SK-N-SH treated with all-trans-retinoic acid at 6 μM for 48 hours (cell line): ENCODE data around the gene CHAF1B.

Experiments
- ARNTL ChIP-seq: fragments of 450-650 bp; formaldehyde crosslinking; IDR thresholded peaks from 2 replicates; pipeline ENCODE4 v1.5.0; 2020; ENCODE audit warnings: low read depth, mild to moderate bottlenecking, moderate library complexity, borderline replicate concordance
- CSRNP3 ChIP-seq: fragments of 250-450 bp; sonication (Bioruptor Pico); IDR thresholded peaks from 2 replicates; pipeline ENCODE4 v1.5.1; 2021; ENCODE audit warnings: mild to moderate bottlenecking, moderate library complexity
- POU6F1 ChIP-seq: fragments of 250-450 bp; sonication (Bioruptor Pico); IDR thresholded peaks from 2 replicates; pipeline ENCODE4 v1.8.0; 2021; ENCODE audit warnings: low read depth, mild to moderate bottlenecking, moderate library complexity, borderline replicate concordance
- RARB ChIP-seq: fragments of 250-450 bp; sonication (Bioruptor Pico); IDR thresholded peaks from 2 replicates; pipeline ENCODE4 v1.8.0; 2021; ENCODE audit warnings: mild to moderate bottlenecking, moderate library complexity
- TOX ChIP-seq: fragments of 250-450 bp; sonication (Bioruptor Pico); IDR thresholded peaks from 2 replicates; pipeline ENCODE4 v1.8.0; 2021; ENCODE audit warnings: mild to moderate bottlenecking, moderate library complexity, borderline replicate concordance
- ZFP3 ChIP-seq: fragments of 250-450 bp; sonication (Bioruptor Pico); IDR thresholded peaks from 2 replicates; pipeline ENCODE4 v1.5.0; 2020; ENCODE audit warnings: mild to moderate bottlenecking, moderate library complexity
- ZNF8 ChIP-seq: fragments of 450-650 bp; formaldehyde crosslinking; IDR thresholded peaks from 2 replicates; pipeline ENCODE4 v1.5.0; 2020; ENCODE audit warnings: mild to moderate bottlenecking, moderate library complexity

GRCh38 chr21:36395353-36396111, 10.3 kb downstream of the CHAF1B start:
- no peak for TF ChIP-seq TOX (CRISPR knock-in tag)
- no peak for TF ChIP-seq POU6F1 (CRISPR knock-in tag)
- no peak for TF ChIP-seq ARNTL (CRISPR knock-in tag)
- TF ChIP-seq CSRNP3 (CRISPR knock-in tag) = no peak
- no peak for TF ChIP-seq ZNF8
- no peak for TF ChIP-seq ZFP3 (CRISPR knock-in tag)
- no peak for TF ChIP-seq RARB (CRISPR knock-in tag)
